HG02970 (cell line): ENCODE results near the gene CACTIN.
"Not testable (repeated sequence)": the region's sequence is repeated elsewhere in the genome, so short reads cannot be mapped to it uniquely, and the experiment has no call there.

Experiments used
- ATAC-seq: cut with Tn5 transposase; IDR thresholded peaks from one replicate; pipeline ENCODE4 v1.9.1; 2021; ENCODE audit warnings: mild to moderate bottlenecking, moderate library complexity, moderate number of reproducible peaks; ENCODE audit not compliant: unreplicated experiment, low FRiP score

The CACTIN gene

DNA sequence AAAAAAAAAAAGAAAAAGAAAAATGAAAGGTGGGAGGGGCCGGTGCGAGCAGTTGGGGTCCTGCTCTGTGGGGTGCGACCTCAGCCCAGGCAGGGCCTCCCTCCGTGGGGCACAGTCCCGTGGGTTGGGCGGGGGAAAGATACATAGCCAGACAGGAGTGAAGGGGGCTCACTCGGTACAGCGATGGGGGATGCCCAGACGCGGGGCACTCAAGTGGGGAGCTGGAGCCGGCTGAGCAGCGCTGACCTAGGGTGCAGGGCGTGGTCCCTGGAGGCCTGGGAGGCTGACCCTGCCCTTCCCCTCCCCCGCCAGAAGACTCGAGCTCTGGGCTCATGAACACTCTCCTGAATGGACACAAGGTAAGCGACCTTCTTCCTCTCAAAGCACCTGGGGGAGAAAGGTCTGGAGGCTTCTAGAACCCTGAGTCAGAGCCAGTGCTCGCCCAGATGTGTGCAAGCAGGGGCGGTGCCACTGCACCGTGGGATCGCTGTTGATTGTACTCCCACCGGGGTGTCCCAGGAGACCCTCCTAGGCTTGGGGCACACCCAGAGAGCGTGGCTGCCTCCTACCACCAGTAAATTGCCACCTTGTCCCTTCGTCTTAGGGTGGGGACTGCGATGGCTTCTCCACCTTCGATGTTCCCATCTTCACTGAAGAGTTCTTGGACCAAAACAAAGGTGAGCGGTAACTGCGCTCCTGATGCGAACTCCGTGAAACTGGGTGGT is 50.5 kb downstream of the CACTIN start:
- no peak for ATAC-seq

DNA sequence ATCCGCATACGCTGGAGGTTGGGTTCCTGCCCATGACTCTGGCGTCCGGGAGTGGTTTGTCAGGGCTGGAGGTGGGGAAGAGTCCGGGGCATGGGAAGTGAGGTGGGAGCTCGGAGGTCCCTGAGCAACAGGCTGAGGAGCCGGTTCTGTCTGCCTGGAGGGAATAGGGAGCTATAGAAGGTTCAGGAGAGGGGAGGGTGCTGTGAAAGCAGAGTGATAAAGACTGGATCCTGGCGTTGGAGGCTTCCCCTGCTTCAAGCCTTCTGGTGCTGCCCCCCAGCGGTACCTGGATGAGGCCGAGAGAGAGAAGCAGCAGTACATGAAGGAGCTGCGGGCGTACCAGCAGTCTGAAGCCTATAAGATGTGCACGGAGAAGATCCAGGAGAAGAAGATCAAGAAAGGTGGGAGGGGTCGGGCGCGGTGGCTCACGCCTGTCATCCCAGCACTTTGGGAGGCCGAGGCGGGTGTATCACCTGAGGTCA is 51.3 kb downstream of the CACTIN start:
- ATAC-seq = no peak

DNA sequence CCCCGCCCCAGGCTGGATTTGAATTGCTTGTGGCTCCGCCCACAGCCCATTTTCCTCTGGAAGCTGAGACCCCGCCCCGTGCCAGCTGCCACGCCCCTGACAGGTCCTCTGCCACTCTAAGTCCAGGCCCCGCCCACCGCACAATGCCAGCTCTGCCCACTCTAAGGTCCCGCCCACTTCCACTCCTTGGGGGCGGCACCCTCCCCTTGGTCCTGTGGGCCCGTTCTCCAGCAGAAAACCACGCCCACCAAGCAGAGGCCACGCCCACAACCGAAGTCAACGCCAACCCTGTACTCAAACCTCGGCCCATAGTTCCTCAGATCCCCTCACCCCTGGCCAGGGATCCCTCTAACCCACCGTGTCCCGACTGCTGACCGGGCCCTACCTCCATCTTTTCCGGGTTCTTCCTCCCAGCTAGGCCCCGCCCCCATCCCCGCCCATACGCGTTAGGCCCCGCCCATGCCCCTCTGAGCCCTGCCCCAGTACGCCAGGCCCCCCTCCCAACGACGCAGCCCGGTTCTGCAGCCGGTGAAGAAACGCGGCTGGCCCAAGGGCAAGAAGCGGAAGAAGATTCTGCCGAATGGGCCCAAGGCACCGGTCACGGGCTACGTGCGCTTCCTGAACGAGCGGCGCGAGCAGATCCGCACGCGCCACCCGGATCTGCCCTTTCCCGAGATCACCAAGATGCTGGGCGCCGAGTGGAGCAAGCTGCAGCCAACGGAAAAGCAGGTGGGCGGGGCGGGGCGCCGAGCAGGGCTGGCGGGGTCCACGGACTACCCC is 52.5 kb downstream of the CACTIN start:
- ATAC-seq = no peak

DNA sequence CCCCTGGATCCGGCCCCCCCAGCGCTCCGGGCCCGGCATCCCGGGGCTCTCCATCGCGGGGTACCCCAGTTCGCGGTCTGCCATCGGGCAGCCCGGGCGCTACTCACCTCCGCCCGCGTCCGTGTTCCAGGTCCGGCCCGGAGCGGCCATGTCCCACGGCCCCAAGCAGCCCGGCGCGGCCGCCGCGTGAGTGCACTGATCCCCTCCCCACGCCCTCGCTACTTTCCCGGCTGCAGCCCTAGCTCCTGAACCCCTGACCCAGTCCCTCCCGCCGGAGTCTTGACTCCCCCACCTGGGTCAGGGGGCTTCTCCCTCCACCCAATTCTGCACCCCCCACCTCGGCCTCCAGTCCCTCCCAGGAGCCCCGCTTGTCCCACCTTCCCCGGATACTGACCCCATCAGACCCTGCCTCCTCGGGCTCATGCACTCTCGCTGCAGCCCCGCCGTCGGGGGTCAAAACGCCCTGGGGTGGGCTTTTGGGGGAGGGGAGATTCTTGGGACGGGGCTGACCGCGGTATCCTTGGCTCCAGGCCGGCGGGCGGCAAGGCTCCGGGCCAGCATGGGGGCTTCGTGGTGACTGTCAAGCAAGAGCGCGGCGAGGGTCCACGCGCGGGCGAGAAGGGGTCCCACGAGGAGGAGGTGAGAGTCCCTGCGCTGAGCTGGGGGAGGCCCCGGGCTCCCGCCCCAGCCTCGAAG is 53.3 kb downstream of the CACTIN start:
- ATAC-seq = no peak

DNA sequence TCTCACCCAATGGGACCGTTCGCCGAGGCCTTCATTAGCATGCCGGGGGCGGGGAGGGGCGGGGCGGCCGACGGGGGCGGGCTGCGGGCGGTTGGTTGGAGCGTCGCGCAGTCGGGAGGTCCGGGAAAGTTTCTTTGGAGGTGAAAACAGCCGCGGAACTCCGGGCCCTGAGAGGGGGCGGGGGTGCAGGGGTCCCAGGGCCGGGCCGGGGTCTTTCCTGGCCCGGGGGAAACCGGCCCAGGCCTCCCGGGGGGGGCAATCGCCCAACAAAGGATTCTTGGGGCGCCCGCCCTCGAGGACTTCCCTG is 53.8 kb downstream of the CACTIN start, which contains the start of gene HMG20B:
HMG20B (plus strand) TSS at position 90 of the 307 bp plus-strand sequence. CDS start 366 bp downstream, outside the sequence.
- no peak for ATAC-seq

DNA sequence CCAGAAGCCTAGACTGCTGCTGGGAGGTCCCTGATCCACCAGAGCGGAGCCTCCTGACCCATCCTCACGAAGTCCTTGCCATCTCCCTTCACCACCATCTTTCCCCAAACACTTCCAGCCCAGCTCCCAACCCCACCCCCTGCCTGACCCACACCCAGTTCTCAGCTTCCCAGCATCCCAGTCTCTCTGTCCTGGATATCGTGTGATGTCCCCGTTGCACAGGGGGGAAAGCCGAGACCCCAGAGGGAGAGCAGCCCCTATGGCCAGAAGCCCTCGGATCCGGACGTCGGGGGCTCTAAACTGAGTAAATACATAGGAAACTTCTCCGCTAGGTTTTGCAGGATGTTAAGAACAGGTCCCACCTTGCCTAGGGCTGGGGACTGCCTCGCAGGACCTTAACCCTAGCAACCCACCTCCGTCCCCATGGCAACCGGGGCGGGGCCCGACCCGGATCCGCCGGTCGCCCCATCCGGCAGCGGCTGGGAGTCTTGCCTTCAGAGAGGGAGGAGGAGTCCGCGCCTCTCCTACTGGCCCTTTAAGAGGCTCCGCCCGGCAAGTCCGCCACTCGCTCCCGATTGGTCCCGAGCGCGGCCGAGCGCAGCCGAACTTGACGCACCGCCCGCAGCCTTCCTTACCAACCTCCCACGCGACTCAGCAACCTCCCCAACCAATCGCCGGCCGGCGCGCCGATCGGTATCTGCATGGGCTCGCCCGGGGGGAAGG is 54.3 kb downstream of the CACTIN start:
- ATAC-seq = peak; percentile 94

DNA sequence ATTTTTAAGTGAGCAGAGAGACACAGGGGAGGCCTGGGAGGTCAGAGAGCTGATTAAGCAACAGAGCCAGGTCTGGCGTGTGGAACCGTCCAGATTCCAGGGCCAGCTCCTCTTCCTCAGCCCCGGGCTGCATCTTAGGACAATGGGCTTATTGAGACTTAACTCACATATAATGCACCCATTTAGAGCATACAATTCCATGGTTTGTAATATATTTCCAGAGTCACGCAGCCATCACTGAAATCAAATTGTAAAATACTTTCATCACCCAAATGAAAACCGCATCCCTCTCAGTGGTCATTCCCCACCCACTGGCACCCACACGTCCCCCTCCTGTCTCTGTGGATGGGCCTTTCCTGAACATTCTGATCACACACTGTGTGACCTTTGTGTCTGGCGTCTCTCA is 56.0 kb downstream of the CACTIN start:
- ATAC-seq = no peak

DNA sequence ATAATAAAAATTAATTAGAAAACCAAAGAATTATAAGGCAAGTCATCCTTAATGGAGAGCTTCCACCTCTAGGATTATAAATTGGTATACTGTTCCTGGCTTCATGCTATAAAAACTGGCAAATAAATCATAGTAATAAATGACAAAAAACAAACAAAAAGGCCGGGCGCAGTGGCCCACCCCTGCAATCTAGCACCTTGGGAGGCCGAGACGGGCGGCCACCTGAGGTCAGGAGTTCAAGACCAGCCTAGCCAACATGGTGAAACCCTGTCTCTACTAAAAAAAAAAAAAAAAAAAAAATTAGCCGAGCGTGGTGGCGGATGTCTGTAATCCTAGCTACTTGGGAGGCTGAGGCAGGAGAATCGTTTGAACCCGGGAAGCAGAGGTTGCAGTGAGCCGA is 56.5 kb downstream of the CACTIN start:
- not testable (repeated sequence) for ATAC-seq

DNA sequence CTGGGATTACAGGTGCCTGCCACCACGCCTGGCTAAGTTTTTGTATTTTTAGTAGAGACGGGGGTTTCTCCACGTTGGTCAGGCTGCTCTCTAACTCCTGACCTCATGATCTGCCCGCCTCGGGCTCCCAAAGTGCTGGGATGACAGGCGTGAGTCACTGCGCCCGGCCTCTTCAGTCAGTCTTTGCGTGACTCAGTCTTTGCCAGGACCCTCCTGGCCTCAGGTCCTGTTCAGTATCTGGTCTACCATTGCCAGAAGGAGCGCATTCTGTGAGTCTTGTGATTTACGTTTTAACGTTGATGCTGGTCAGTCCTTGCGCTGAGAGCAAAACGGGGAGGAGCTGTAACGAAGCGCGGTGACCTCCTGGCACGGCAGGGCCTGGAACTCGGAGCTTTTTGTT is 61.5 kb downstream of the CACTIN start:
- no peak for ATAC-seq

DNA sequence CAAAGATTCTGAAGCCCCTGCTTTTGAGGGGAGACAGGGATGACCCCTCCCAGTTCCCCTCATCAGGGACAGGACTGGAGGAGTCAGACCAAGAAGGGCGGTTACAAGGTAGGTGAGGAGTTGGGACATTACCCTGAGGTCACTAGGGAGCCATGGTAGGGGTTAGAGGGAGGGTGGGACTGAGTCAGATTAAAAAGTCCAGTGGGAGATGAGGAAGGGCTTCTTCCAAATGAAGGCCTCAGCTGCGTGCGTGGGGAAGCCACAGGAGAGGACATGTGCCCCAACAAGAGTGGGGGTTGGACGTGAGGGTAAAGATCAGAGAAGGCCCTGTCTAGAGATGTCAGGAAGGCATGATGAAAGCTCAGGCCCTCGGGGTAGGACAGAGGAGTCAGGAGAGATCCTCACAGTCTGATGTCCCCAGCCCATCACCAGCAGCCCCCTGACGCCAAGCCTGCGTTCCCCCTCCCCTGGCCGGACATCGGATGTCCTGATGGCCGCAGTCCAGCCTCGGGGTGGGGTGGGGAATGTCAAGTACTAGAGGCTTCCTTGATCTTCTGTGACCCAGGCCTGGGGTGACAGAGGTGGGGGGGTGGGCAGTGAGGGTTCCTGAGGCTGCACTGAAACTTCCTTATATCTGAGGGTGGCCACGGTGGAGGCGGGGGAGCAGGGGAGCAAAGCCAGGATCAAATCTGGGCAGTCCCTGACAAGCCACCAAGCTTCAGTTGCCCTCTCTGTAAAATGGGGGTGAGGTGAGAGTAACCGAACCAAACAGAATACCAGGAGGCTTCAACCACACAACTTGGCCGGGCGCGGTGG is 62.7 kb downstream of the CACTIN start:
- no peak for ATAC-seq
